GM18511 (cell line): Measurements from ENCODE around the gene OR5D16.
"Not testable (repeated sequence)": the region's sequence is repeated elsewhere in the genome, so short reads cannot be mapped to it uniquely, and the experiment has no call there.

Source experiments
- ATAC-seq: cut with Tn5 transposase; IDR thresholded peaks from one replicate; pipeline ENCODE4 v1.9.1; 2021; ENCODE audit warnings: mild to moderate bottlenecking, moderate library complexity; ENCODE audit not compliant: unreplicated experiment

OR5D16 gene

GRCh38 chr11:55838452-55838851, at the start of gene OR5D16:
Gene OR5D16, plus strand, starts transcription at chr11:55838752. Its CDS starts 0 bp downstream, at chr11:55838752.
- ATAC-seq, result no peak

GRCh38 chr11:55791606-55792005, 46.9 kb upstream of the OR5D16 start:
- ATAC-seq, result no peak

- ATAC-seq, result no peak
Measured at GRCh38 chr11:55793321-55793720, 45.2 kb upstream of the OR5D16 start.

DNA sequence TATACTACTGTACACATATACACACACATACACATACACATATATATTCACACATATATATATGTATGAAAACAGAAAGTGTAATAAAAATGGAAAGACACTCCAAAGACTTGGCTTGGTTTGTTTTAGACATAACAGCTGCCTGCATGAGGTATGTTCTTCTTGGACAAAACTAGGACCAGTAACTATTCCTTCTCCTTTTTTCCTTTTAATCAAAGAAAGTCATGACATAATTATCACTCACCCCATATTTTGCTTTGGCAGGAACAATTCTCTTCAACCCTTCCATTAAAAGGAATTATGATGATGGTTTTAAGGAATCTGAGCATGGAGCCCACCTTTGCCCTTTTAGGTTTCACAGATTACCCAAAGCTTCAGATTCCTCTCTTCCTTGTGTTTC, 43.3 kb upstream of the OR5D16 start, which contains the start of gene OR5D14:
Gene OR5D14 (plus strand): TSS at position 301 of the 400 bp plus-strand sequence. CDS start 0 bp downstream, at position 301.
- ATAC-seq, result no peak

GRCh38 chr11:55806248-55806647, 32.3 kb upstream of the OR5D16 start:
- ATAC-seq, result no peak

GRCh38 chr11:55811067-55811466, 27.5 kb upstream of the OR5D16 start, which contains the start of gene OR5L1:
Gene OR5L1, plus strand, starts transcription at chr11:55811367. Its CDS starts 100 bp downstream, at chr11:55811467.
- no peak for ATAC-seq

DNA sequence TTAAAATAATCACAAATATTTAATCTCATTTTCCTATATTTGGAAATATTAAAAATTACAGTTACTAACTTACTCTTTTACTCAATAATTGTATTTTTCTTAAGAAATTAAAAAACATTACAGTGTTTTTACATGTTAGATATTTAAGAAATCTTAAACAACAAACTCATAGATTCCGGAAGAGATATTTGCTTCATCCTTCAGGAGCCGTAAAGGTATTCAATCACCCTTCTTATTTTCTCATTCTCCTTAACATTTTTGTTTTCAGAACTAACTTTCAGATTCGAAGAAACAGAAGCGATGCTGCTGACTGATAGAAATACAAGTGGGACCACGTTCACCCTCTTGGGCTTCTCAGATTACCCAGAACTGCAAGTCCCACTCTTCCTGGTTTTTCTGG, 19.2 kb upstream of the OR5D16 start, which contains the start of gene OR5D18:
Gene OR5D18 (plus strand): TSS at position 301 of the 400 bp plus-strand sequence. CDS start 0 bp downstream, at position 301.
- ATAC-seq, result no peak

DNA sequence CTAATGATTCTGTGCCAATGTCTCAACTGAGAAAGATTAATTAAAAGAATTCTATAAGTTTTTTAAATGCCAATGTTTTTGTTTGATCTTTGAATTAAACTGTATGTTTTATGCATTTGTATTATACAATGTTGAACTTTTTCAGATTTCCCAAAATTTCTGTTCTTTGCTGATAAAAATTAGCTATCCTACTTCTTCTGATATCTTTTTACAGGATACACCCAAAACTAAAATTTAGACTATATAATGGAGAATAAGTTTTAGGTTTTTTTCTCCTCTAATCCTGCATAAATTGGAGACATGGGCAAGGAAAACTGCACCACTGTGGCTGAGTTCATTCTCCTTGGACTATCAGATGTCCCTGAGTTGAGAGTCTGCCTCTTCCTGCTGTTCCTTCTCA, 11.6 kb upstream of the OR5D16 start, which contains the start of gene OR5L2:
Gene OR5L2 (plus strand): TSS at position 301 of the 400 bp plus-strand sequence. CDS start 0 bp downstream, at position 301.
- no peak for ATAC-seq

DNA sequence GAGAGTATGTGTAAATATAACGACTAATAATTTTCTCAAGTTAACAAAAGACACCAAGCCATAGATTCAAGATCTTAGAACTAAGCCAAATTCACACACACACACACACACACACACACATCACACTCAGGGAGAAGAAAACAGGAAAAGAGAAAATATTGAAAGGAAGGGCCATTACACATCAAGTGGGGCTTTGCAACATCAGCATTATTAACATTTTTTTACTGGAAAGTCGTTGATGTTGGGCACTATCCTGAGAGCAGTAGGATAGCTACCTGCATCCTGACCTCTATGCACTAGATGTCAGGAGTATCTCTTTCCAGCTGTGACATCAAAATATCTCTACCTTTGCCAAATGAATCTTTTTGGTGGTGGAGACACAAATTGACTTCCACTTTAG, 8.9 kb downstream of the OR5D16 start:
- ATAC-seq, result no peak

DNA sequence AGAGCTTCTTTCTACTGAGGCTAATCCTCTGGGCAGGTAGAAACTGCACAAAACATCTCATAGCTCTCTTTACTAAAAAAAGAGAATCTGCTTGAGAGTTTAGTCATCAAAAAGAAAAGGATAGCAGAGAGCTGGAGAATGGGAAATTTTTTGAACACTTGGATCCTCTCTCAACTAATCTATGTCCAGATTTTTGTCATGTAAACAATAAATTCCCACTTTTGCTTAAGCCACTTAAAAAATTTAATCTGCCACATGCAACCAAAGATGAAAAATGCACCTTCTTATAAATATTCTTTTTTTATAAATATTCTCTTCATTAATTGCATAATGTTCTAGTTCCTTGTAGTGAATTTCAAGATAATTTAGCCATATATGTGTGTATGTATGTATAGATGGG, 10.5 kb downstream of the OR5D16 start:
- no peak for ATAC-seq

GRCh38 chr11:55852141-55852540, 13.6 kb downstream of the OR5D16 start:
- no peak for ATAC-seq

DNA sequence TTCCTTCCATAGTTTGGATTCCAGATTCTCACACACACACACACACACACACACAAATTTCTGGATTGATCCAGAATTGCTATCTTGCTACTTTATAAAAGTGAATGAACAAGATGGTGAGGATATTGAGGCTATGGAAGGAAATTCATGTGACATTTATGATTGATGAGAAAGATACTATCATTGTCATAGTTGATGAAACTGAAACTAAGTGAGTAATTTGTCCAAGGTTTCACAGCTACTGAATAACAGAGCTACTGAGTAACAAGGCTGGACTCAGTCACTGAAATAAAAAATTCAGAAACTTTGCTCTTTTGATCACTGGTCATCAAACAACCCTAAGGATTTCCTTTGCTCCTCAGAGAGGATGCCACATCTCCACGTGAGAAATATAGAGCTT, 16.2 kb downstream of the OR5D16 start:
- no peak for ATAC-seq

DNA sequence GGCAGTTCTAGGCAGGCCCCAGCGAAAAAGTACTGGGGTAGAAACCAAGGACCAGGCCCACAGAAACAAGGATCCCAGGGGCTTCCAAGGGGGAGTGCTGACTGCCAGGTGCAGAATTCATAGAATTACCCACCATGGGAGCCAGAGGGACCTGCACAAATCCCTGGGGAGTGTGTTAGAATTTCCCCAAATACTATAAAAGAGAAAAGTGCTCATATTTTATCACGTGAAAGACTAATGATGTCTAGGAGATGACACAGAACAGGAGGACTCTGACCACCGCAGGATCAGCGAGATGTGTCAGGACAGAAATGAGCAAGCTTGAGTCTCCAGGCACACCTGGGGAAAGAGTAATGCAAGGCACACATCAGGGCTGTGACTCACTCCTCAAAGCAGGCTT, 28.8 kb downstream of the OR5D16 start:
- ATAC-seq, result not testable (repeated sequence)

GRCh38 chr11:55872731-55873130, 34.2 kb downstream of the OR5D16 start:
- ATAC-seq, result not testable (repeated sequence)

DNA sequence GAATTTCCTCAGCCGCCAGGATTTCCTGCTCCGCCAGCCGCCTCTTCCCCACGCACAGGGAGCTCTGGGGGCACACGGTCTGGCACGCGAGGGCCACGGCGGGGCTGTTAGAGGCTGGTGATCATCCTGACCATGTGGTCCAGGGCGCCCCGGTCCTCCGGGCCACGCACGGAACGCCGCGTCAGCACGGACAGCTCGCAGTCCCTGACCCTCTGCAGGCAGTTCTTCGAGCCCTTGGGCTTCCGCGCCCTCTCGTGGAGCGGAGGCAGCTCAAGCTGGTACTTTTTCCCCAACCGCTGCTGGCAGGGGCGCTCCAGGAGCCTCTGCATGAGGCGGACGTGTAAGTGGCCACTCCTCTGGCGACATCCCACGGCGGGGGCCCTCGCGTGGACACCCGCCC, 34.6 kb downstream of the OR5D16 start:
- not testable (repeated sequence) for ATAC-seq

GRCh38 chr11:55882997-55883396, 44.4 kb downstream of the OR5D16 start, which contains the start of gene TRIM51:
Gene TRIM51, plus strand, starts transcription at chr11:55883297. Its CDS starts 2,132 bp downstream, at chr11:55885429.
- not testable (repeated sequence) for ATAC-seq

DNA sequence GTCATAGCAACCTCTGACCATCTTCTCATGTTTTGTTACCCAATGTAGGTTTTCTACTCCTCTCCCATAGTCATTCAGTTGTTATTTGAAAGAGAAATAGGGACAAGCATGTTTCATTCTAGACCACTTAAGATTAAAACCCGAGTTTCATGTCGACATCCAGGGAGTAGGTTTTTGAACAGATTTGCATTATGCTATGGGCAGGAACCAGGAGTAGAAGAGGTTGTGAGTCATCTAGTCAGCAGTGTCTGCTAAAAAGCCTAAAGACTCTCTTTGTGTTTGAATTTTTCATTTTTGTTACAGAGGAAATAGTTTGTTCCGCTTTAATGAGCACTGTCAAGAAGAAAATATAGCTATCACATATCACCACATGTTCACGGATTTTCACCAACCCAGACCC, 46.4 kb downstream of the OR5D16 start:
- not testable (repeated sequence) for ATAC-seq

DNA sequence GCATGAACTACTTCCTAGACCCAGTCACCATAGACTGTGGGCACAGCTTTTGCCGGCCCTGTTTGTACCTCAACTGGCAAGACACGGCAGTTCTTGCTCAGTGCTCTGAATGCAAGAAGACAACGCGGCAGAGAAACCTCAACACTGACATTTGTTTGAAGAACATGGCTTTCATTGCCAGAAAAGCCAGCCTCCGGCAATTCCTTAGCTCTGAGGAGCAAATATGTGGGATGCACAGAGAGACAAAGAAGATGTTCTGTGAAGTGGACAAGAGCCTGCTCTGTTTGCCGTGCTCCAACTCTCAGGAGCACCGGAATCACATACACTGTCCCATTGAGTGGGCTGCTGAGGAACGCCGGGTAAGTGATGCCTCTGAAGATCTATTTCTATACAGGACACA, 46.9 kb downstream of the OR5D16 start:
- ATAC-seq, result not testable (repeated sequence)
